OCI-LY3 (cell line): ENCODE measurements around the gene ABCB9.

Source experiments
- EZH2phosphoT487 ChIP-seq: fragments of 200-600 bp; shearing (Covaris generic); IDR thresholded peaks from 2 replicates; pipeline ENCODE4 v1.6.1; 2018; ENCODE audit warnings: antibody characterized with exemption, mixed run types, low read depth
- TF ChIP-seq, protein P1 (sequence below): fragments of 200-600, 300-600 bp; sonication (generic); IDR thresholded peaks from 2 replicates; pipeline ENCODE4 v1.5.1; 2014; ENCODE audit warnings: antibody characterized with exemption, low read length, low read depth

DNA sequence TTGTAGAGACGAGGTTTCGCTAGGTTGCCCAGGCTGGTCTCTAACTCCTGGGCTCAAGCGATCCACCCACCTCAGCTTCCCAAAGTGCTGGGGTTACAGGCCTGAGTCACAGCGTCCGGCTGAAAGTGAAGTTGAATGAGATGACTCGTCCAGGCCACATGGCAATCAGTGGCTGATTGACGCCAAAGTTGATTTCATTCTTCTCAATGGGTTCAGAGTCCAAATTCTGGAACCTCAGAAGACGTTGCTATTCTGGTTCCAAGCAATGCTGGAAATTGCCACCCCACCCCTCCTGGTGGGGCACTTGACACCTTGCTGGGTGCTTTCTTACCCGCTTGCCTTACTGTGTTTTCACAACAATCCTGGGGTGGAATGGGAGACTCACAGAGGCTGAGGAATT is 14.9 kb downstream of the ABCB9 start:
- TF ChIP-seq, protein P1, sequence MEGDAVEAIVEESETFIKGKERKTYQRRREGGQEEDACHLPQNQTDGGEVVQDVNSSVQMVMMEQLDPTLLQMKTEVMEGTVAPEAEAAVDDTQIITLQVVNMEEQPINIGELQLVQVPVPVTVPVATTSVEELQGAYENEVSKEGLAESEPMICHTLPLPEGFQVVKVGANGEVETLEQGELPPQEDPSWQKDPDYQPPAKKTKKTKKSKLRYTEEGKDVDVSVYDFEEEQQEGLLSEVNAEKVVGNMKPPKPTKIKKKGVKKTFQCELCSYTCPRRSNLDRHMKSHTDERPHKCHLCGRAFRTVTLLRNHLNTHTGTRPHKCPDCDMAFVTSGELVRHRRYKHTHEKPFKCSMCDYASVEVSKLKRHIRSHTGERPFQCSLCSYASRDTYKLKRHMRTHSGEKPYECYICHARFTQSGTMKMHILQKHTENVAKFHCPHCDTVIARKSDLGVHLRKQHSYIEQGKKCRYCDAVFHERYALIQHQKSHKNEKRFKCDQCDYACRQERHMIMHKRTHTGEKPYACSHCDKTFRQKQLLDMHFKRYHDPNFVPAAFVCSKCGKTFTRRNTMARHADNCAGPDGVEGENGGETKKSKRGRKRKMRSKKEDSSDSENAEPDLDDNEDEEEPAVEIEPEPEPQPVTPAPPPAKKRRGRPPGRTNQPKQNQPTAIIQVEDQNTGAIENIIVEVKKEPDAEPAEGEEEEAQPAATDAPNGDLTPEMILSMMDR, result no peak
- TF ChIP-seq EZH2phosphoT487, result no peak
